ENCODE data around the gene SYCE3.
"Not testable (repeated sequence)": the region's sequence is repeated elsewhere in the genome, so short reads cannot be mapped to it uniquely, and the experiment has no call there.

The SYCE3 gene

GRCh38 chr22:50547263-50547985 is 15.3 kb downstream of the SYCE3 start:
- no peak for DNase-seq

GRCh38 chr22:50546326-50547262 is 16.1 kb downstream of the SYCE3 start:
- DNase-seq: no peak

- no peak for DNase-seq
These were observed 17.0 kb downstream of the SYCE3 start, which contains the start of gene KLHDC7B for GRCh38 chr22:50545522-50546325. TSS of gene KLHDC7B (plus strand) at chr22:50545899. CDS start at chr22:50546244, 345 bp downstream.

GRCh38 chr22:50544746-50545253 is 17.9 kb downstream of the SYCE3 start:
- DNase-seq: no peak

- peak; percentile 57 for DNase-seq
These were observed 18.5 kb downstream of the SYCE3 start for GRCh38 chr22:50544078-50544745.

GRCh38 chr22:50542416-50542927 is 20.2 kb downstream of the SYCE3 start:
- no peak for DNase-seq

GRCh38 chr22:50541667-50542026 is 21.1 kb downstream of the SYCE3 start:
- DNase-seq: not testable (repeated sequence)

GRCh38 chr22:50540381-50540780 is 22.3 kb downstream of the SYCE3 start:
- DNase-seq: no peak

- no peak for DNase-seq
These were observed 25.0 kb downstream of the SYCE3 start for GRCh38 chr22:50537765-50538164.

- DNase-seq: no peak
These were observed 26.5 kb downstream of the SYCE3 start for GRCh38 chr22:50536226-50536625.

- no peak for DNase-seq
These were observed 27.6 kb downstream of the SYCE3 start for GRCh38 chr22:50535113-50535512.

GRCh38 chr22:50533856-50534711 is 28.6 kb downstream of the SYCE3 start:
- not testable (repeated sequence) for DNase-seq

GRCh38 chr22:50532824-50533796 is 29.6 kb downstream of the SYCE3 start:
- no peak for DNase-seq

- DNase-seq: no peak
These were observed 30.6 kb downstream of the SYCE3 start for GRCh38 chr22:50531962-50532674.

- DNase-seq: no peak
These were observed 31.2 kb downstream of the SYCE3 start for GRCh38 chr22:50531546-50531961.

GRCh38 chr22:50530877-50531545 is 31.7 kb downstream of the SYCE3 start:
- no peak for DNase-seq

- DNase-seq: no peak
These were observed 32.2 kb downstream of the SYCE3 start for GRCh38 chr22:50530580-50530876.

GRCh38 chr22:50529897-50530579 is 32.7 kb downstream of the SYCE3 start, which contains the start of gene TYMP:
TSS of gene TYMP (minus strand) at chr22:50530012. CDS start at chr22:50529709, 303 bp downstream.
- no peak for DNase-seq

Data from effector CD8-positive, alpha-beta T cell (primary cell).